GM10847 (cell line): Measurements from ENCODE around the gene ECI1.

Source experiments
- POLR2A ChIP-seq: IDR thresholded peaks from 2 replicates; pipeline ENCODE4 v1.6.1; 2011; ENCODE audit not compliant: insufficient read length; ENCODE audit errors: extremely low read depth

The ECI1 gene

DNA sequence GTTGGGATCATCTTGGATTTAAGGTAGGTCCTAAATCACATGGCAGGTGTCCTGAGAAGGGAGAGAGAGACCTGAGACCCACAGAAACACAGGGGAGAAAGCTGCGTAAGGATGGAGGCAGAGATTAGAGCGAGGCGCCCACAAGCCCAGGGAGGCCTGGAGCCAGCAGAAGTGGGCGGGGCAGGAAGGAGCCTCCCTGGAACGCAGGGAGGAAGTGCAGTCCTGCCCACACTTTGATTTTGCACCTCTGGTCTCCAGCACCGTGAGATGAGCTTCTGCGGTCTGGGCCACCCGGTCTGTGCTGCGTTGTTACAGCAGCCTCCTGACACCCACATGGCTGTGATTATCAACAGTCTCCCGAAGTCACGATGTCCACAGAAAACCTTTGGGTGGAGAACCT, 8.8 kb downstream of the ECI1 start:
- no peak for TF ChIP-seq POLR2A

DNA sequence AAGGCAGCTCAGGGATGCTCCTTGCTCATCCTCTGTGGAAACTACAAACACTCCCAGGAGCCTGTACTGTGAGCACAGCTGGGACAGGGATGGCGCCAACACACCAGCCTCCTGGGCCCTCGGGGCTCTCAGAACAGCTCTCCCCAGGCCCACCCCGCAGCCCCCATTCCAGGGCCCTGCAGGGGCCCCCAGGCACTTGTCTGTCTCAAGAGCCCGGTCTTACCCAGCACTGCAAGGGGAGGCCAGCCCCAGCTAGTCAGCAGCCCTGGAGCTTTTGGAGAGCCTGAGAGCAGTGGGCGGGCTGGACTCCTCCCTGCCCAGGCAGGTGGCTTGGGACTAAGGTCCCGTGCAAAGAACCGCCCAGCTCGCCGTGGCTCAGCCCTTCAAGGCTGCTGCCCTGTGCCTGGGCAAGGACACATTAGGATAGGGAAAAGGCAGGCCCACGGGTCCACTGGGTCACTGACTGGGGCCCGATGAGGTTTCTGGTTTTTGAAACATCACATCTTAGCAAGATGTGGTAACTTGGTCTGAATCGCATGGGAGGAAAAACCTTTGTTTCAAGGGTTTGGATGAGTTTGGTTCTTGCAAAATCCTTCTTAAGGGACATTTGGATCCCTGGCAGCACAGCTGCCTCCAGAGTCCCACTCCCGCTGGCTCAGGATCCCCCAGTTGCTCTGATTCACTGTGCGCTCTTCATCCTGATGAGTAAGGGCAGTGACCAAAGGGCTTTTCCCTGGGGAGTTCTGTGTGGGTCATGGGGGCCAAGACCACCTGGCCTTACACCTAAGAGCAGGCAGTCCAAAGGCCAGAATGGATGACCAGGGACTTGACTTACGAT, 12.3 kb downstream of the ECI1 start:
- no peak for TF ChIP-seq POLR2A

DNA sequence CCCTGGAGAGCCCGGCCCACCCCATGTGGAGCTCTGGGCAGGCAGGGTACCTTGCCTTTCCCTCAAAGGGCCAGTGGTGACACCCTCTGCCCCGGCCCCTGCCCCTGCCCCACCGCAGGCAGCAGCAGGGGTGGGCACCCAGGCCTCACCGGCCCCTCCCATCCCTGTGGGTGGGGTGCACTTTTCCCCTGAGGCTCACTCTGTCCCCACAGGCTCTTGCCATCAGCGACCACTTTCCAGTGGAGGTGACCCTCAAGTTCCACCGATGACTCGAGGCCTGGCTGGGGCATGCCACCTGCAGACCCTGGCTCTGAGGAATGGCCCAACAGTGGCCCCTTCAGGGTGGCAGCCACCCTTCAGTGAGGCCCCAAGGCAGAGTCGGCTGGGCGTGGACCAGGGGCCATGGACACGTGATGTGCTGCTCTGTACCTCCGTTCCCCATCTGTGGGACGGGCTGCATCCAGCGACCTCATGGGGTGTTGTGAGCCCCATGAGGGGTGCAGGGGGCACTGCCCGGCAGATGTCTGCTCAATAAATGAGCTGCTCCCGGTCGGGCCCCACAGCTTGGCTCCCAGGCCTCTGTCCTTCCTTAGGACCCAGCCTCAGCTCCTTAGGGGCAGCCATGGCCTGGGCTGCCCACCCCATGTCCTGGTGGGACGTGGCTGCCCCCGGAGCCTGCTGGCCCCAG, 13.1 kb downstream of the ECI1 start:
- TF ChIP-seq POLR2A: no peak

DNA sequence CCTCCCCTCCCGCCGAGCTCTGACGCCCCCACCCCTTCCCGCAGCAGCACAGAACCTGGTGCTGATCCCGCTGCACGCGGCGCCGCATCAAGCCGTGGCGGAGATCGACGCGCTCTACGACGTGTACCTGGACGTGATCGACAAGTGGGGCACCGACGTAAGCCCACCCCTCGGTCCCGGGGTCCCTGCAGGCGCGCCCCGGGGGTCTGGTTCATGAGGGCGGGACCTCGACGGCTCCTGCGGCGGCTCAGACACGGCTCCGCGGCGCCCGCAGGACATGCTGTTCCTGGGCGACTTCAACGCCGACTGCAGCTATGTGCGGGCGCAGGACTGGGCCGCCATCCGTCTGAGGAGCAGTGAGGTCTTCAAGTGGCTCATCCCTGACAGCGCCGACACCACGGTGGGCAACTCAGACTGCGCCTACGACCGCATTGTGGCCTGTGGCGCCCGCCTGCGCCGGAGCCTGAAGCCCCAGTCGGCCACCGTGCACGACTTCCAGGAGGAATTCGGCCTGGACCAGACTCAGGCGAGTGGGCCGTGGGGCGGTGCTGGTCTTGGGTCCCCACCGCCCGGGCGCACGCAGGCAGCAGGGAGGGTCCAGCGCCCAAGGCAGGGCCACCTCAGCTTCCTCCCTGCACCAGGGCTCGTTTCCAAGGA, 13.8 kb downstream of the ECI1 start:
- no peak for TF ChIP-seq POLR2A

DNA sequence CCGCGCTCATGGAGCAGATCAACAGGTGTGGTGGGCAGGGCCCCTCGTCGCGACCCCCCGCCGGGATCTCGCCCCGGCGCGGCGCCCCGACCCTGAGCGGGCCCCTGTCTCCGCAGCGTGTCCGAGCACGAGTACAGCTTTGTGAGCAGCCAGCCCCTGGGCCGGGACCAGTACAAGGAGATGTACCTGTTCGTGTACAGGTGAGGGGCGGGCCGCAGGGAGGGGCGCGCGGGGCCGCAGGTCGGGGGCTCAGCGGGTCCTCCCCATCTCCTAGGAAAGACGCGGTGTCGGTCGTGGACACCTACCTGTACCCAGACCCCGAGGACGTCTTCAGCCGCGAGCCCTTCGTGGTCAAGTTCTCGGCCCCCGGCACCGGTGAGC, 14.3 kb downstream of the ECI1 start:
- no peak for TF ChIP-seq POLR2A

DNA sequence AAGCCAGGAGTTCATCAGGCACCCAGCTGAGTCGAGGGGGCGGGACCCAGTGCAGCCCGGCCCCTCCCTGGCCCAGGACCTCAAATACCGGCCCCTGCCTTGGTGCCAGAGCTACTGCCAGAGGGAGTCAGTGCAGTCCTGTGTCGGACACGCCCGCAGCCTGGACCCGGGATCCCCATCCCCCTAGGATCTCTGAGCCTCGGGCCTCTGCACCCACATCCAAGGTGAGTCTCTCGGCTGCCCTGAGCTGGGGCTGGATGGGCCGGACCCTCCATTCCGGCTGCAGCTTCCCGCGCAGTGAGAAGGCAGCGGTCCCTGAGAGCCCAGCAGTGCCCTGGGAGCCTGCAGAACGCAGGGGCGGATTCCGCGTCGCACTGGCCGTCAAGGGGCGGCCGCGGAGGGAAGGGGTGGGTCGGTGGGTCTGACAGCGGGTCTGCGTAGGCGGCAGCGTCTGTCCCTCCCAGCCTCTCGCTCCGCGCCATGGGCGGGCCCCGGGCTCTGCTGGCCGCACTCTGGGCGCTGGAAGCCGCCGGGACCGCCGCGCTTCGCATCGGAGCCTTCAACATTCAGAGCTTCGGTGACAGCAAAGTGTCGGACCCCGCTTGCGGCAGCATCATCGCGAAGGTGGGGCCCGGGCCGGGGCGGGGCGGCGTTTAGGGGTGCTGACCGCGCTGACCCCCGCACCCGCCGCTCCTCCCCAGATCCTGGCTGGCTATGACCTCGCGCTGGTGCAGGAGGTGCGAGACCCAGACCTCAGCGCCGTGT, 14.9 kb downstream of the ECI1 start, which contains the start of gene DNASE1L2:
Gene DNASE1L2 (plus strand): TSS at position 108 of the 765 bp plus-strand sequence. CDS start 373 bp downstream, at position 481.
- no peak for TF ChIP-seq POLR2A

DNA sequence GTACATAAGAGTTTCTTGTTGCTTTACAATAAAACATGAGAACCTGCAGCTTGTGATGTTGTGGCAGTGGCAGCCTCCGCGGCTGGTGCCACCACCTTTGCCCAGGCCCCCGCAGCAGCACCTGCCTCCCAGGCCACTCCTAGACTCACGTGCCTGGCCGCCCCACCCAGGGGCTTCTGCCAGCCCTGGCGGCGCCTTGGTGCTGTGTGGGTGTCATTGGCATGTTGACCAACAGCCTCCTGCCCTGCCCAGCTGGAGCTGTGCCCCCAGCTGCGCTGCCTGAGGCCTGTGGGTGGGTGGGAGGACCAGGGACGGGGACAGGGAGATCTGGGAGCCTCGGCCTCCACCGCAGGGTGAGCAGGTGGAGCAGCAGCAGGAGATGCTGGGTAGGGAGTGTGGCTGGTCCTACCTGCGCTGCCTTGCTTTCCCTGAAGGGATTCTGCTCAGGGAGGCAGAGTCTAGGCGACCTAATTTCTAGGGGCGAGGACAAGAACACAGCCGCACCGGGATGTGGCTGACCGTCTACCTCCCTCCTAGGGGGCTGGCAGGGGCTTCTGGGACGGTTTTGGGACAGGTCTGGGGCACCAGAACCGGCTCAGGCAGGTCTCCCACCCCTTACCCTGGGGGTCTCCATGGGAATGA, 15.6 kb downstream of the ECI1 start:
- TF ChIP-seq POLR2A: no peak

DNA sequence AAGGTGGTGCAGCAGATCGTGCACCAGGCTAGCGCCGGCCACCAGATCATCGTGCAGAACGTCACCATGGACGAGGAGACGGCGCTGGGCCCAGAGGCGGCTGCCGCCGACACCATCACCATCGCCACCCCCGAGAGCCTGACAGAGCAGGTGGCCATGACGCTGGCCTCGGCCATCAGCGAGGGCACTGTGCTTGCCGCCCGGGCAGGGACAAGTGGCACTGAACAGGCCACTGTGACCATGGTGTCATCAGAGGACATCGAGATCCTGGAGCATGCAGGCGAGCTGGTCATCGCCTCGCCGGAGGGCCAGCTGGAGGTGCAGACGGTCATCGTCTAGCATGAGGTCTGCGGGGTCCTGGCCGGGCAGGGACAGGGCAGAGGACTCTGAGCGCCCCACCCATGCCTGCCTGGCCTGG, 16.1 kb downstream of the ECI1 start:
- no peak for TF ChIP-seq POLR2A

DNA sequence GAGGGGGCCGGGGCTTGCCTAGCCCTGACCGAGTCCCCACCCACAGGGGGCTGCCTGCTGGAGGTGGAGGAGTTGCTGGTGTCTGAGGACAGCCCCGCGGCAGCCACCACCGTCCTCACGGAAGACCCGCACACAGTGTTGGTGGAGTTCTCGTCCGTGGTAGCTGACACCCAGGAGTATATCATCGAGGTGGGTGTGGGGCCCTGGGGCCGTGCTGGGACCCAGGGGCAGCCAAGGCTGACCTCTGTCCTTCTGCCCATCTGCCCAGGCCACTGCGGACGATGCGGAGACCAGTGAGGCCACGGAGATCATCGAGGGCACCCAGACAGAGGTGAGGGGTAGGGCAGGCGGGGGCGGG, 16.6 kb downstream of the ECI1 start:
- no peak for TF ChIP-seq POLR2A

DNA sequence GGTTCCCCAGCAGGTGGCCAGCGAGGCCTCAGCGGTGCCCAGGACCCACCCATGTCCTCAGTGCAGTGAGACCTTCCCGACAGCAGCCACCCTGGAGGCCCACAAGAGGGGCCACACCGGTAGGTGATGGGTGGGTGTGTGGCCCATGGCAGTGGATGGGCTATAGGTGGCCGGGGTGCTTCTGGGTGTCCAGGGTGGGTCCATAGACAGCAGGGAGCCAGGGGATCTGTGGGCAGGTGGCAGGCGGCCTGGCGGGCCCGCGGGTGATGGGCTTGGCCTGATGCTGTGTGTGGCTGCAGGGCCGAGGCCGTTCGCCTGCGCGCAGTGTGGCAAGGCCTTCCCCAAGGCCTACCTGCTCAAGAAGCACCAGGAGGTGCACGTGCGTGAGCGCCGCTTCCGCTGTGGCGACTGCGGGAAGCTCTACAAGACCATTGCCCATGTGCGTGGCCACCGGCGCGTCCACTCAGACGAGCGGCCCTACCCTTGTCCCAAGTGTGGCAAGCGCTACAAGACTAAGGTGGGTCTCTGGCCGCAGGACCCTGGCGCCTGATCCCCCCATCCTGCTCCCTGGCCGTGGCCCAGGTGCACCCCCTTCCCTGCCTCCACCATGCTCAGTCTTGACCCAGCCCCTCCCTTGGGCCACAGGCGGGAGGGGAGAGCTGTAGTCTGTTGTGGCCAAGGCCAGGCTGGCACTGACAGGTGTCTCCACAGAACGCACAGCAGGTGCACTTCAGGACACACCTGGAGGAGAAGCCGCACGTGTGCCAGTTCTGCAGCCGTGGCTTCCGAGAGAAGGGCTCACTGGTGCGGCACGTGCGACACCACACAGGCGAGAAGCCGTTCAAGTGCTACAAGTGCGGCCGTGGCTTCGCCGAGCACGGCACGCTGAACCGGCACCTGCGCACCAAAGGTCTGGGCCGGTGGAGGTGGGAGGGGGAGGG, 17.2 kb downstream of the ECI1 start:
- no peak for TF ChIP-seq POLR2A

DNA sequence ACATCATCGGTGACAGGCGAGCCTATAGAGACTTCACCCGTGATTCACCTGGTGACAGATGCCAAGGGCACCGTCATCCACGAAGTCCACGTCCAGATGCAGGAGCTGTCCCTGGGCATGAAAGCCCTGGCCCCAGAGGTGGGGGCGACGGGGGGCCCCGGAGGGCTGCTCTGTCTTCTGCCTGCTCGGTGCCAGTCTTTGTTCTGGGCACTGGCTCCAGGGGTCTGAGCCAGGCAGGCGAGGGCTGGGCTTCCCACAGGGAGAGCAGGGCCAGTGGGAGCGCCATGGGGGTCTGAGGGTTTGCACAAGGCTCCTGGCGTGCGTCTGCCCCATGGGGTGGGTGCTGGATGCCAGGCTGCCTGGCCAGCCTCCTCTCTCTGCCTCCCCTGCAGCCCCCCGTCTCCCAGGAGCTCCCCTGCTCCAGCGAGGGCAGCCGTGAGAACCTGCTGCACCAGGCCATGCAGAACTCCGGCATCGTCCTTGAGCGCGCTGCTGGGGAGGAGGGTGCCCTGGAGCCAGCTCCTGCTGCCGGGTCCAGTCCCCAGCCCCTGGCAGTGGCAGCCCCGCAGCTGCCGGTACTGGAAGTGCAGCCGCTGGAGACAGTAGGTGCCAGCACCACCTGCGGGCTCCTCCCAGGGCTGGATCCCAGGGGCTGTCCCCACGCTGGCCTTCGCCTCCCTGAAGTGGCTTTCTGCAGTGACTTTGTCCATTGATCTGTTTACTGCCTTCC, 18.2 kb downstream of the ECI1 start:
- TF ChIP-seq POLR2A: no peak

DNA sequence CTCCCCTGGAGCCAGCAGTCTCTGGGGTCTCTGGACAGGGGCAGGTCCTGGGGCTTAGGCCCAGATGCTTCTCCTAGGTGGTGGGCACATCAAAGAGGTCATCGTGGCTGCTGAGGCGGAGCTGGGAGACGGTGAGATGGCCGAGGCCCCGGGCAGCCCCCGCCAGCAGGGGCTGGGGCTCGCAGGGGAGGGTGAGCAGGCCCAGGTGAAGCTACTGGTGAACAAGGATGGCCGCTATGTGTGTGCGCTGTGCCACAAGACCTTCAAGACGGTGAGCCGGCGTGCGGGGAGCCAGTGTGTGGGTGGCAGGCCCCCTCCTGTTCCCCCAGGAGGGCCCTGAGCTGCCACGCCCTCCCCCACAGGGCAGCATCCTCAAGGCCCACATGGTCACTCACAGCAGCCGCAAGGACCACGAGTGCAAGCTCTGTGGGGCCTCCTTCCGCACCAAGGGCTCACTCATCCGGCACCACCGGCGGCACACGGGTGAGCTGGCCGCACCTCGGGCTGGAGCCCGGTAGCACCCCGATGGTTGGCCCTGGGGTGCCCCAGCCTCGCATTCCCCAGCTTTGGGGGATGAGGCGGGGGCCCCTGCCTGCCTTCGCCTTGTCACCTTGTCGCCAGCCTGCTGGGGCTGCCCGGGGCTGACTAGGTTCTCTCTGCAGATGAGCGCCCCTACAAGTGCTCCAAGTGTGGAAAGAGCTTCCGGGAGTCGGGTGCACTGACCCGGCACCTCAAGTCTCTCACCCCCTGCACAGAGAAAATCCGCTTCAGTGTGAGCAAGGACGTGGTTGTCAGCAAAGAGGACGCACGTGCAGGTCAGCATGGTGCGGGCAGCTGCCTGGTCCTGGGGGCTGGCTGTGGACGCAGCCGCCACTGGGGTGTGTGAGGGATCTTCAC, 19.0 kb downstream of the ECI1 start:
- no peak for TF ChIP-seq POLR2A
